NCI-H2196 treated with DMSO at 0.1 percent for 48 hours (cell line): ENCODE data around the gene GLYR1.
"Not testable (repeated sequence)": the region's sequence is repeated elsewhere in the genome, so short reads cannot be mapped to it uniquely, and the experiment has no call there.

ENCODE experiments used
- DNase-seq: peaks from one replicate; lab custom pipeline; 2025; ENCODE audit not compliant: unreplicated experiment; lab: John Stamatoyannopoulos, UW

GLYR1 gene

DNA sequence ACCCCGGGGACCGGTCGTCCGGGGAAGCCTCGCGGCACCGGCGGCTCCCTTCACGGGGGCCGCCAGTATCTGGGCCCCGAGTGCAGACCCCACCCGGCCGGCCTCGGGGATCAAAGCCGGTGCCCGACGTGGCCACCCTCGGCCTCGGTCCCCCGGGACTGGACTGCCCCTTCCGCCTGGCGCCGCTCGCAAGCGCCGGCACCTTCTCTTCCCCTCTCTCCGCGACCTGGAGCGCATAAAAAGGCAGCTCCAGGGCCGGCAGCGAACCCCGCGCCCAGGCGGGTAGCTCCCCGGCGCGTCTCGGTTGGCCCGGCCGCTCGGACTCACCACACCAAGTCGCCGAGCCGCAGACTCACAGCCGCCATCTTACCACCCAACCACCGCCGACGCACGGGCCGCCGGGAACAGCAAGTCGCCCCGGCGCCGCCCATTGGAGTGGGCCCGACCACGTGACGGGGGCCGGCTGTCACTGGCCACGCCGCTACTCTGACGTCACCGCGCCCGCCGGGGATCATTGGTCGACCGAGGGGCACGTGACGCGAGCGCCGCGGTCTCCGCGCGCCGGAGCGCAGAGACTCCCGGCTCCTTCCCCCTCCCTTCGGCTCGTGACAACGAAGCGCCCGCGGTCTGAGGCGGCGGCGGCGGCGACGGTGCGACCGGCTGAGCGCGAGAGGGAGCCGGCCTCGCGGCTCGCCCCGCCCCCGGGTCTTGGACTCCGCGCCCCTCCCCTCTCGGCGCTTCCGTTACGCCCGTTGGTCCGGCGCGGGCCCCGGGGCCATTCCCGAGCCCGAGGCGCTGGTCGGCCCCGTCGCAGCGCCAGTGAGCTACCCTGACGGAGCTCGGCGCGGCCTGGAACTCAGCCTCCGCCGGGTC is at the start of gene GLYR1, which contains the start of gene UBN1:
Gene GLYR1 (minus strand): TSS at position 388 of the 873 bp plus-strand sequence. CDS start 23 bp downstream, at position 365.
Gene UBN1 (plus strand): TSS at position 581 of the 873 bp plus-strand sequence. CDS start 5,437 bp downstream, outside the sequence.
- DNase-seq = peak; percentile 98

DNA sequence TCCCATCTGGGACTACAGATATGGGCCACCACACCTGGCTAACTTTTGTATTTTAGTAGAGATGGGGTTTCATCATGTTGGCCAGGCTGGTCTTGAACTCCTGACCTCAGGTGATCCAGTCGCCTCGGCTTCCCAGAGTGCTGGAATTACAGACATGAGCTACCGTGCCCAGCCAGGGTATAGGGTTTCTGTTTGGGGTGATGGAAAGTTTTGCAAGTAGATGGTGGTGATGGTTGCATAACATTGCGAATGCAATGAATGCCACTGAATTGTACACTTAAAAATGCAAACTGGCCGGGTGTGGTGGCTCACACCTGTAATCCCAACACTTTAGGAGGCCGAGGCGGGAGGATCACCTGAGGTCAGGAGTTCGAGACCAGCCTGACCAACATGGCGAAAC is 49.7 kb upstream of the GLYR1 start:
- DNase-seq = not testable (repeated sequence)

GRCh38 chr16:4895366-4895765 is 48.3 kb upstream of the GLYR1 start:
- no peak for DNase-seq

DNA sequence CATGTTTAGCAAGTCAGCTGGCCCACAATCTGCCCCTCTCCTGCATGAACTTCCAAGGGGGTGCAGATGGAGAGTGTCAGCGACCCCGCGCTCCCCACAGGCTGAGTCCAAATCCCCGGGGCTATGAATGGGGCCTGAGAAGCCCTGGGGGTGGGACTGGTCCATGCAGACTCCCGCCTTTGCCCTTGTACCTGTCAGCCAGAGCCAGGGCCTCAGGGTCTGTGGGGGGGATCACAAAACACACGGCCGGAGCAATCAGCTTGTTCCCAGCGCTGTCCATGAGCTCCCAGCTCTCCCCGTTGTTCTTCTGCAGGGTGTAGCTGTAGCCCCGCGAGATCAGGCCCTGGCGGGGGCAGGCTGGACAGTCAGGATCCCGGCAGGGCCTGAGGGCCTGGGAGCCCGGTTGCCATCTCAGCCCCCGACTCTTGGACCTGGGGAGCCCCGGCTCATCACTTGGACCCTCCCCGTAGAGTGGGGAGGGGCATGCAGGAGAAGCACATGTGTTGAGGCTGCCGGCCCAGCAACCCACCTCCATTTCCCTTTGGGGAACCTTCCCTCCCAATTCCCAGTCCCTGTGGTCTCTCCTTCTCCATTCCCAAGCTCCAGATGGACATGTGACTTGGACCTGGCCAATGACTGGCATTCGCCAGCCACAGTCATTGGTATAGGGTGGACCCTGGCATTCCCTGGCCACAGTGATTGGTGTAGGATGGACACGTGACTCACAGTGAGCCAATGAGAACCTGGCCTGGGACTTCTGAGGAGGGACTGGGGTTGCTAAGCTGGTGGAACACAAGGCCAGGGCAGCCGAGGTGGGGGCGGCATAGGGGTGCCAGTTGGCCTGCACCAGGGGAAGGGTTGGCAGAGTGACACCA is 47.4 kb upstream of the GLYR1 start:
- no peak for DNase-seq

- no peak for DNase-seq
Measured at GRCh38 chr16:4893103-4893862, 46.2 kb upstream of the GLYR1 start.

DNA sequence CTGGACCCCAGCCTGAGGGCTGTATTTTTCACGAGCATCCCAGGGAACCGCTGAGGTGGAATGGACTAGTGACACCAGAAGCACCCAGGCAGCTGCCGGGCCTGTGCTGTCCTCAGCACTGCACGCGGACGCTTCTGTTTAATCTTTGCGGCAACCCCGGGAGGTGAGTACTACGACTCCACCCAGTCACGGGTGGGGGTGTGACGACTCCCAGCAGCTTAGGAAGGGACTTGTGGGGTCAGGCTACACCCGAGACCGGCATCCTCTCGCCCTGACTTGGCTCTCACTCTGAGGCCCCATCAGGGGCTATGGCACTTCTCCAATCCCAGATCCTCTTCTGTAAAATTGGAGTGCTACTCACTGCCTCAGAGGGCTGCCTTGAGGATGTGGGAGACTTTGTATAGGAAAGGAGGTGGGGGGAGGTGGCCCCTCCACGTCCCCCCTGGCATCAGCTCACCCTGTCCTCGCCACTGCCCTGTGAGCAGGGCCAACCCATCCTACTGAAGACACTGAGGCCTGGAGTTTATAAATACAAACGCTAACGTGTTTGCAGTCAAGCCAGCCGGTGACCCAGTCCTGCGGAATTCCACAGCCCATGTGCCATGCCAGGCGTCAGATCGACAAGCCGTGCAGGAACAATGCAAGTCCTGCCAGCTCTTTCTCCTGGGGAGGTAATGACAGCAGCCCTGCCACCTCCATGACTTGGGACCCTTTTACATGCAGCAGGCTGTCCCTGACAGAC is 45.4 kb upstream of the GLYR1 start:
- no peak for DNase-seq

DNA sequence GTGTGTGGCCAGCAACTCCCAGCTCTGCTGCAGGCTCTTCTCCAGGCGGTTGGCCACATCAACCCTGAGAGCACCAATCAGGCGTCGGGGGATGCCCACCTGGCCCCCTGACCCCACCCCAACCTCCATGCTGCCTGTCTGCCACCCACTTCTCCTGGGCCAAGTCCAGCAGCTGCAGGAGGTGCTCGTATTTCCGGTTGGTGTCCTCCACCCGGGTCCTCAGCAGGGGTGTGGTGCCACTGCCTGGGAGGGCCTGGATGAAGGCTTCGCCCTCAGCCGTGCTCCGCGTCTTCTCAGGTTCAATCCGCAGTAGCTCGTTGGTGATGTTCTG is 44.8 kb upstream of the GLYR1 start:
- peak; percentile 56 for DNase-seq

DNA sequence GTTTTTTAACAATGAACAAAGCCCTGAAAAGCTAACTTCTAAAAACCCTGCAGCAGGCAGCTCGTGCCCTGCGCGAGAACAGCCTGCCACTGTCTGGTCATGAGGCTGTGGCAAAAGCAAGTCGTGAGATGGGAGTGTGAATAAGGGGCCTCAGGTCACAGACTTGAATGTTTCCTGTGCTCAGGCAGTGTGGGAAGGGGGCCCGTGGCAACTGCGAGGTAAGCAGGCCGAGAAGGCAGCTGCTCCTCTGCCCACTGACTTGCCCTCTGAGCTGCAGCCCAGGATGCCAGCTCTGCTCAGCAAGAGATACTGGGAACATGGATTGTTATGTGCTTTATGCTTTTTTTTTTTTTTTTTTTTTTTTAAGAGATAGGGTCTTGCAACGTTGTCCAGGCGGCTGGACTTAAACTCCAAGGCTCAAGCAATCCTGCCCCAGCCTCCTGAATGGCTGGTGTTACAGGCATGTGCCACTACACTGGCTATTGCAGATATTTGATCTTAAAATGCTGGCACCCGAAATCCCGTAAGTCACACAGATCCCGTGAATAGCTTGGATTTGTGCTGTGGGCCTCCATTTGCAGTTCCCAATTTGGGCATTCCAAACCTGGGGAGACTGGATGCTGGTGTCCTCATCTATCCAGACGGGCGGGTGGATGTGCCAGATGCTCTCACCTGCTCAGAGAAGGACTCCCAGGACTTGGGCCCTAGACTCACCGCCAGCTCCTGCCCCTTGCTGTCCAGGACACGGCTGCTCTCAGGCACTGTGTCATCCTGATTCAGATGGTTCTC is 44.2 kb upstream of the GLYR1 start:
- DNase-seq = no peak

DNA sequence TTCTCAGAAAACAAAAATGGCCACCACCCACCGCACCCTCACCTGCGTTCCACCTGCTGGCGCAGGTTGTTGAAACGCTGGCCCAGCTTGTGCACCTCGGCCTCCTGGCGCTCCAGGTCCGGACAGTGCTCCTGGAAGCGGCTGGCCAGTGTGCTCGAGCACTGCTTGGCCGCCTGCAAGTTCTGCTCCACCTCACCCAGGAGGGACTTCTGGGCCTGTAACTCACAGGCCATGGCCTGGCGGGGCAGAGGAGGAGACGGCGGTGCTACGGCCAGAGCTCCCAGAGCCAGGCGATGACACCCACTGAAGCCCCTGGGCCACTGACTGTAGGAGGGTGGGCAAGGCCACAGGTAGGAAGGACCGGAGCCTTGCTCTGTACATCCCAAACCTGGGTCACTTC is 43.6 kb upstream of the GLYR1 start:
- no peak for DNase-seq

DNA sequence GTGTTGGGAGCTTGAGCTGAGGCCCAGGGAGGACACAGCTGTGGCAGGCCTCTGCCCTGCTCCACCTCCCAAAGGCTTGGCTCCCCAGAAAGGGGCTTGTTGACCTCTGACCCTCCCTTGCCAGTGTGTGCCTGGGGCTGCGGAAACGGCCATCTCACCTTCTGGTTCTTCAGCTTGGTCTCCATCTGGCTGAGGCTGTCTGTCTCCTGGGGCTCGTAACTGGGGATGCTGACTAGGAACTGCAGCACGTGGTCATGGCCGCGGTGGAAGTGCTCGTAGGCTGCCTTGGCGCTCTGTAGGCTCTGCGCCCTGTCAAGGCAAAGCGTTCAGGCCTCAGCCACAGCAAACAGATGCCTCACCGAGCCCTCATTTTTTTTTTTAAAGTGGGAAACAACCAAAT is 42.9 kb upstream of the GLYR1 start:
- DNase-seq = no peak

GRCh38 chr16:4888428-4889135 is 41.5 kb upstream of the GLYR1 start:
- no peak for DNase-seq

DNA sequence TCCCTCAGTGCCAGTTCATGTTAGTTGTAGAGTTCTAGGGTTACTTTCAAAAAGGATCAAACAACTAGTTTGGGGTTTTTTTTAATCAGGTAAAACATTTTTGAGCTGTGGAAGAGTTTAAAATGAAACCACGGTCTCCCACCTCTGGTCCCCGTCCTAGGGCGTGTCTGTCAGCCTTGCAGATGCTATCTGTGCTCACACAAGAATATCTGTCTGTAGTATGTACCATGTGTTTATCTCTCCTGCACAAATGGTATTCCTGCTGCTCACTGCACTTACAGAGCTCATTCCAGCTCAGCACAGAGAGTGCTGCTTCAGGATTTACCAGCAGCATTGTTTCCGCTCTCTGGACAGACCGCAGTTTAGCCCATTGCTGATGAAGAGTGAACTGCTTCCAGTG is 39.1 kb upstream of the GLYR1 start:
- no peak for DNase-seq

DNA sequence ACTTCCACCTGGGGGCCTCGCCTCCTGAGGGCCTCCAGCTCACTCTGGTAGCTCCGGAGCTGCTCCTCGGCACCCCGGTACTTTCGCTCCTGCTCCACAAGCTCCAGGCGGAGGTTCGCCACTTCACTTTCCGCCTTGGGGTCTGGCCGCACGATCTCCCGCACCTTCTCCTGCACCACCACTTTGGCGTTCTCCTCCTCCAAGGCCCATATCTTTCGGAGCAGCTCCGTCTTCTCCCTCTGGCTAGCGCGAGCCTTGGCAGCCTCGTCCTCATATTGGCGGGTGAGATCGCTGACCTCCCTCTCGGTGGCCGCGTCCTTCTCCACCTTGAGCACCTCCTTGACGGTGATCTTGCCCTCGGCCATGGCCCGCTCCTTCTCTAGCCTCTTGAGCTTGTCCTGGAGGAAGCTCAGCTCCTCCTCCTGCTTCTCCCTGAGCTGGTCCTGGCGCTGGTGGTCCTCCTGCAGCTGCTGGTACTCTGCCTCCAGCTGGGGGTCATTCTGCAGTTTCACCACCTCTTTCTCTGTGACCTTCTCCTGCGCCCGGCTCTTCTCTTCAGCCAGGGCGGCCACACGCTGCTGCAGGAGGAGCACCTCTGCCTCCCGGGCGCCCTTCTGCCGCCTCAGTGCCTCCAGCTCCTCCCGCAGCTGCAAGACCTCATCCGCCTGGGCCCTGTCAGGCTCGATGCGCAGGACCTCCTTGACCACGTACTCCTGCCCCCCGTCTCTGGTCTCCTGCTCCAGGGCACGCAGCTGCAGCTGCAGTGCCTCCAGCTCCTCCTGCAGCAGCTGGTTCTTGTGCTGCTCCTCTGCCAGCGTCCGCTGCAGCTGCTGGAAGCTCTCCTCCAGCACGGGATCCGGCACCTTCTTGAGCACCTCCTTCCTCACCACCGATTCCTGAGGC is 38.1 kb upstream of the GLYR1 start:
- no peak for DNase-seq

DNA sequence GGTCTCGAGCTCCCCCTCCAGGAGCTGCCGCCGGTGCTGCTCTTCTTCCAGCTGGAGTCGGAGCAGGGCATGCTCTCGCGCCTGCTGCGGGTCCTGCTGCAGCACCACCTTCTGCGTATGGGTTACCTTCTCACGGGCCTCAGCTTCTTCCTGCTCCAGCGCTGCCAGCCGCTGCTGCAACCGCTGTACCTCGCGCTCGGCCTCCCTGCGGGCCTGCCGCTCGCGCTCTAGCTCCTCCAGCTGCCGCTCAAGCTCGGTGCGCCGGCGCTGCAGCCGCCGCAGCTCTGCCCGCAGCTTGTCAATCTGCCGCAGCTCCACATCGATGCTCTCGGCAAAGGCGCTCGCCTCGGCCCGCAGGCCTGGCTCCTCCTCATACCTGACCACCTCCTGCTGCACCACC is 37.1 kb upstream of the GLYR1 start:
- DNase-seq = no peak

GRCh38 chr16:4883501-4883900 is 36.4 kb upstream of the GLYR1 start:
- DNase-seq = no peak

- peak; percentile 87 for DNase-seq
Measured at GRCh38 chr16:4882633-4883285, 35.7 kb upstream of the GLYR1 start.

DNA sequence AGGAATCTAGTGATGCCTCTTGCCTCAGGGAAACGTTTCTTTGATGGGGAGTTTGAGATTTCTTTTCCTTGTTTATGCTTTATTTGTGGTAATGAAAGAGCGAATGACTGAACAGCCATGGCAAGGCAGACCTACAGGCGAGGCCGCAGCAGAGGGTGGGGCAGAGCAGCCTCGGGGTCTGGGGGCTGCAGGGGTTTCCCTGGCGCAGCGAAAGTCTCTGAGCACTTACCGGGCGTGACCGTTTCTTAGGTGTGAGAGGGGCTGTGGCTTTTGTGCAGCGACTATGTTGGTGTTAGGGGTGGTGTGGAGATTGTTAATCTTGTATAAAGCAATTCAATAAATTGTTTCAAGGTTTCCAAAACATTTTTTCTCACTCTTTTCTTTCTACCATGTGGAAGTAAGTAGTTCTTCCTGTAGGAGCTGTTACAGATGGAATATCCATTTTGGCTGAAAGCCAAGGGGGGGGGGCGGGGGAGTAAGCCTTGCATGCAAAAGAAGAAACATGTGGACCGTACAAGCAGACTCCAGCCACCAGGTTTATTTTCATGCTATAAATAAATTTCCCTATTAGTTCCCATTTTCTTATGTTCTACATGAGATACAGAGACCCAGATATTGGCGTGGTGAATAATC is 35.0 kb upstream of the GLYR1 start:
- DNase-seq = no peak
